GM23248 (cell line): Measurements from ENCODE around the gene PPP3R2. TPM values are rescaled to one million over a fixed set of nuclear protein-coding genes. Genes with fewer than 3 reads are reported as not detected.
A peak's percentile ranks its signal among the peaks of the same experiment; 100 is the strongest.
"Not testable (repeated sequence)": the region's sequence is repeated elsewhere in the genome, so short reads cannot be mapped to it uniquely, and the experiment has no call there.

Source experiments
- DNase-seq: peaks from one replicate; pipeline ENCODE4 v3.0.0-alpha.2; 2015
- H2AFZ ChIP-seq: fragments of 200-600 bp; sonication (generic); 2 replicates; pipeline ENCODE4 v1.6.1; 2016; ENCODE audit warnings: antibody characterized with exemption
- H3F3A ChIP-seq: fragments of 200-600 bp; sonication (generic); 2 replicates; pipeline ENCODE4 v1.6.1; 2016; ENCODE audit warnings: mild to moderate bottlenecking, antibody characterized with exemption, mixed run types; ENCODE audit not compliant: insufficient read depth
- H3K27ac ChIP-seq: fragments of 200-600 bp; sonication (generic); 2 replicates; pipeline ENCODE4 v1.5.1; 2016; ENCODE audit warnings: mild to moderate bottlenecking
- H3K27me3 ChIP-seq: fragments of 200-600 bp; sonication (generic); replicated peaks from 2 replicates; pipeline ENCODE4 v1.6.1; 2016; ENCODE audit warnings: mild to moderate bottlenecking; ENCODE audit not compliant: insufficient read depth
- H3K36me3 ChIP-seq: fragments of 200-600 bp; sonication (generic); 2 replicates; pipeline ENCODE4 v1.6.1; 2016; ENCODE audit warnings: low read depth, mild to moderate bottlenecking
- H3K4me1 ChIP-seq: fragments of 200-600 bp; sonication (generic); 2 replicates; pipeline ENCODE4 v1.6.1; 2016; ENCODE audit warnings: mild to moderate bottlenecking; ENCODE audit not compliant: insufficient read depth
- H3K4me2 ChIP-seq: fragments of 200-600 bp; sonication (generic); one replicate; pipeline ENCODE4 v1.6.1; 2016; ENCODE audit warnings: mild to moderate bottlenecking; ENCODE audit not compliant: unreplicated experiment
- H3K4me3 ChIP-seq: fragments of 200-600 bp; sonication (generic); 2 replicates; pipeline ENCODE4 v1.5.1; 2016; ENCODE audit warnings: mild to moderate bottlenecking
- H3K79me2 ChIP-seq: fragments of 200-600 bp; sonication (generic); 2 replicates; pipeline ENCODE4 v1.6.1; 2016; ENCODE audit warnings: mild to moderate bottlenecking; ENCODE audit not compliant: insufficient read depth
- H3K9ac ChIP-seq: fragments of 200-600 bp; sonication (generic); 2 replicates; pipeline ENCODE4 v1.6.1; 2016; ENCODE audit warnings: mild to moderate bottlenecking
- H3K9me2 ChIP-seq: fragments of 200-600 bp; sonication (generic); 2 replicates; pipeline ENCODE4 v1.6.1; 2016; ENCODE audit warnings: mixed run types, mild to moderate bottlenecking, moderate library complexity; ENCODE audit not compliant: insufficient read depth
- H3K9me3 ChIP-seq: fragments of 200-600 bp; sonication (generic); one replicate; pipeline ENCODE4 v1.6.1; 2017; ENCODE audit warnings: low read depth
- H4K20me1 ChIP-seq: fragments of 200-600 bp; sonication (generic); 2 replicates; pipeline ENCODE4 v1.6.0; 2016; ENCODE audit not compliant: insufficient read depth
- EZH2 ChIP-seq: fragments of 200-600 bp; sonication (generic); IDR thresholded peaks from 2 replicates; pipeline ENCODE4 v1.6.1; 2018; ENCODE audit warnings: antibody characterized with exemption, mild to moderate bottlenecking; ENCODE audit not compliant: insufficient read depth, poor library complexity, severe bottlenecking
- EZH2phosphoT487 ChIP-seq: fragments of 200-600 bp; sonication (generic); IDR thresholded peaks from 2 replicates; pipeline ENCODE4 v1.6.1; 2018; ENCODE audit warnings: antibody characterized with exemption, moderate library complexity, mild to moderate bottlenecking, low read depth; ENCODE audit not compliant: insufficient read depth
- WGBS, 2 experiments: methylation state at CpG; one replicate each; pipeline ENCODE4 v1.1.6; 2015 to 2017; ENCODE audit warnings: low lambda C conversion rate in 2 of 2, low coverage in 1 of 2; ENCODE audit errors: missing lambda C conversion rate in 2 of 2; 5-methylcytosine and 5-hydroxymethylcytosine counted together
- in situ Hi-C: fragments of 300-500 bp; cut with MboI; formaldehyde crosslinking; loops from 2 replicates; pipeline ENCODE4 v1.15.0; 2020
- polyA plus RNA-seq: library from polyadenylated mRNA; unstranded; fragments of >200 nt; fragmentation: Nextera tagmentation; extraction: Ambion mirVana; gene quantifications from 2 replicates; pipeline ENCODE4 v1.2.1, GENCODE V29; 2016
- total RNA-seq: library from RNA; depleted of rRNA; stranded (reverse); fragments of >200 nt; shearing (Covaris generic); gene quantifications from 2 replicates; pipeline ENCODE4 v1.2.3, GENCODE V29; 2014

The PPP3R2 gene
- total and polyA plus RNA-seq, 2 experiments from 2014 or later, result not detected

GRCh38 chr9:101593345-101593744 is 1.4 kb downstream of the PPP3R2 start:
- Histone ChIP-seq H3K27me3 (no peaks in the 10 kb centered on the region), H3K4me1 (peaks cover 4% of the 10 kb centered on the region; the same call in 1 of the 2 replicates), H3F3A (no peaks in the 10 kb centered on the region), H3K9me3 (no peaks in the 10 kb centered on the region), H3K4me3 (no peak overlapping the region), H2AFZ (no peak overlapping the region), H3K27ac (no peak overlapping the region), H4K20me1 (no peaks in the 10 kb centered on the region), H3K9me2 (no peaks in the 10 kb centered on the region; the same call in 1 of the 2 replicates), H3K36me3 (no peaks in the 10 kb centered on the region), H3K9ac (no peak overlapping the region), H3K4me2 (no peak overlapping the region), H3K79me2 (no peaks in the 10 kb centered on the region)
- 56 to 75% methylated on average over 2 of the region's 2 CpGs for WGBS, 2 experiments
- TF ChIP-seq EZH2 (no peak), EZH2phosphoT487 (no peak)
- no peak for DNase-seq
- in situ Hi-C loops, result no loop called here

- Histone ChIP-seq H3K4me3 (no peak overlapping the region), H4K20me1 (no peaks in the 10 kb centered on the region), H3K9me2 (no peaks in the 10 kb centered on the region; the same call in 1 of the 2 replicates), H3K9ac (no peak overlapping the region), H3F3A (no peaks in the 10 kb centered on the region), H3K27me3 (no peaks in the 10 kb centered on the region), H3K9me3 (no peaks in the 10 kb centered on the region), H3K36me3 (no peaks in the 10 kb centered on the region), H3K4me1 (peaks cover 4% of the 10 kb centered on the region; the same call in 1 of the 2 replicates), H3K79me2 (no peaks in the 10 kb centered on the region), H2AFZ (no peak overlapping the region), H3K27ac (no peak overlapping the region), H3K4me2 (no peak overlapping the region)
- in situ Hi-C loops, result no loop called here
- TF ChIP-seq EZH2 (no peak), EZH2phosphoT487 (no peak)
- peak; percentile 2 for DNase-seq
Observed at GRCh38 chr9:101592788-101593187, 2.0 kb downstream of the PPP3R2 start.

GRCh38 chr9:101591787-101592446 is 2.9 kb downstream of the PPP3R2 start:
- Histone ChIP-seq H2AFZ (no peak overlapping the region), H3K4me3 (no peak overlapping the region), H3K27ac (no peak overlapping the region), H3F3A (no peaks in the 10 kb centered on the region), H3K36me3 (no peaks in the 10 kb centered on the region), H3K27me3 (no peaks in the 10 kb centered on the region), H3K9me2 (no peaks in the 10 kb centered on the region; the same call in 1 of the 2 replicates), H4K20me1 (no peaks in the 10 kb centered on the region), H3K9me3 (no peaks in the 10 kb centered on the region), H3K4me1 (peaks cover 4% of the 10 kb centered on the region; the same call in 1 of the 2 replicates), H3K4me2 (no peak overlapping the region), H3K79me2 (no peaks in the 10 kb centered on the region), H3K9ac (no peak overlapping the region)
- in situ Hi-C loops, result no loop called here
- DNase-seq, result no peak
- TF ChIP-seq EZH2 (no peak), EZH2phosphoT487 (no peak)

- Histone ChIP-seq H3K27ac (no peak overlapping the region), H4K20me1 (no peaks in the 10 kb centered on the region), H3K9me3 (no peaks in the 10 kb centered on the region), H3K4me2 (no peak overlapping the region), H3K79me2 (no peaks in the 10 kb centered on the region), H3K9me2 (no peaks in the 10 kb centered on the region; the same call in 1 of the 2 replicates), H3K27me3 (no peaks in the 10 kb centered on the region), H3K9ac (no peak overlapping the region), H3K4me1 (peaks cover 4% of the 10 kb centered on the region; the same call in 1 of the 2 replicates), H3K4me3 (no peak overlapping the region), H3F3A (no peaks in the 10 kb centered on the region), H2AFZ (no peak overlapping the region), H3K36me3 (no peaks in the 10 kb centered on the region)
- no peak for DNase-seq
- TF ChIP-seq EZH2 (no peak), EZH2phosphoT487 (no peak)
- in situ Hi-C loops, result no loop called here
- WGBS, 2 experiments, result 87 to 88% methylated on average over 3 of the region's 3 CpGs
Observed at GRCh38 chr9:101590901-101591300, 3.9 kb downstream of the PPP3R2 start.

- in situ Hi-C loops, H3K27me3 ChIP-seq, H3K36me3 ChIP-seq, H3K79me2 ChIP-seq, H3K4me3 ChIP-seq, H2AFZ ChIP-seq, H3K9me3 ChIP-seq, H3K4me2 ChIP-seq, H3K9ac ChIP-seq, H4K20me1 ChIP-seq, H3F3A ChIP-seq, H3K9me2 ChIP-seq, H3K4me1 ChIP-seq: not testable (repeated sequence)
- 45 to 59% methylated on average over 5 to 6 of the region's 6 CpGs for WGBS, 2 experiments
- H3K27ac ChIP-seq, result peak overlapping the region; percentile 19; the same call in 1 of the 2 replicates
- DNase-seq, result peak; percentile 68
Observed at GRCh38 chr9:101590074-101590473, 4.7 kb downstream of the PPP3R2 start.
